H9 (cell line): ENCODE results near the gene NUDT10. TPM values are rescaled to one million over a fixed set of nuclear protein-coding genes. Genes with fewer than 3 reads are reported as not detected.

Experiments used
- DNase-seq: peaks from one replicate; pipeline ENCODE4 v3.0.0-alpha.2; 2017
- H2AFZ ChIP-seq: one replicate; pipeline ENCODE4 v1.6.1; 2013; ENCODE audit warnings: mild to moderate bottlenecking, low read length, control low read depth, moderate library complexity
- H2AK5ac ChIP-seq: 2 replicates; pipeline ENCODE4 v1.6.1; 2013; ENCODE audit warnings: low read length, control low read depth, mixed read lengths; ENCODE audit not compliant: insufficient read length
- H2BK120ac ChIP-seq: one replicate; pipeline ENCODE4 v1.6.1; 2013; ENCODE audit warnings: low read depth, mild to moderate bottlenecking, low read length, control low read depth, inconsistent platforms; ENCODE audit not compliant: poor library complexity, severe bottlenecking
- H2BK12ac ChIP-seq: 2 replicates; pipeline ENCODE4 v1.6.1; 2013; ENCODE audit warnings: low read length, control low read depth, mixed read lengths, low read depth; ENCODE audit not compliant: insufficient read length
- H2BK15ac ChIP-seq: 2 replicates; pipeline ENCODE4 v1.6.1; 2013; ENCODE audit warnings: low read depth, low read length, control low read depth
- H2BK20ac ChIP-seq: one replicate; pipeline ENCODE4 v1.6.1; 2013; ENCODE audit warnings: low read depth, mild to moderate bottlenecking, low read length, control low read depth, inconsistent platforms; ENCODE audit not compliant: poor library complexity, severe bottlenecking
- H2BK5ac ChIP-seq: 2 replicates; pipeline ENCODE4 v1.6.1; 2013; ENCODE audit warnings: low read length, control low read depth, mixed read lengths; ENCODE audit not compliant: insufficient read length
- H3K14ac ChIP-seq: 2 replicates; pipeline ENCODE4 v1.6.1; 2013; ENCODE audit warnings: low read length, control low read depth; ENCODE audit not compliant: insufficient read depth
- H3K18ac ChIP-seq: 2 replicates; pipeline ENCODE4 v1.6.1; 2013; ENCODE audit warnings: low read depth, mild to moderate bottlenecking, mixed read lengths, low read length, control low read depth; ENCODE audit not compliant: insufficient read length
- H3K23ac ChIP-seq: 2 replicates; pipeline ENCODE4 v1.6.1; 2013; ENCODE audit warnings: low read length, control low read depth, mixed read lengths, low read depth; ENCODE audit not compliant: insufficient read length
- H3K23me2 ChIP-seq: 2 replicates; pipeline ENCODE4 v1.6.1; 2013; ENCODE audit warnings: low read depth, mild to moderate bottlenecking, mixed read lengths, low read length, control low read depth; ENCODE audit not compliant: insufficient read length, poor library complexity, severe bottlenecking
- H3K27ac ChIP-seq: 2 replicates; pipeline ENCODE4 v1.5.1; 2013; ENCODE audit warnings: low read length, control low read depth, mixed read lengths, low read depth; ENCODE audit not compliant: insufficient read length
- H3K27me3 ChIP-seq: 2 replicates; pipeline ENCODE4 v1.6.1; 2013; ENCODE audit warnings: low read length, control low read depth, inconsistent platforms; ENCODE audit not compliant: insufficient read depth
- H3K4ac ChIP-seq: 2 replicates; pipeline ENCODE4 v1.6.1; 2013; ENCODE audit warnings: low read depth, mild to moderate bottlenecking, control low read depth, inconsistent platforms, low read length, moderate library complexity
- H3K4me1 ChIP-seq: 2 replicates; pipeline ENCODE4 v1.6.1; 2013; ENCODE audit warnings: low read length, control low read depth, inconsistent platforms; ENCODE audit not compliant: insufficient read depth
- H3K4me2 ChIP-seq: 2 replicates; pipeline ENCODE4 v1.6.1; 2013; ENCODE audit warnings: low read length, control low read depth, mixed read lengths; ENCODE audit not compliant: insufficient read length, insufficient read depth
- H3K56ac ChIP-seq: 2 replicates; pipeline ENCODE4 v1.6.1; 2013; ENCODE audit warnings: low read depth, mild to moderate bottlenecking, mixed read lengths, low read length, control low read depth; ENCODE audit not compliant: insufficient read length
- H3K79me1 ChIP-seq: 2 replicates; pipeline ENCODE4 v1.6.1; 2013; ENCODE audit warnings: low read depth, mild to moderate bottlenecking, moderate library complexity, low read length, control low read depth, inconsistent platforms; ENCODE audit not compliant: insufficient read depth, poor library complexity, severe bottlenecking
- H3K79me2 ChIP-seq: 2 replicates; pipeline ENCODE4 v1.6.1; 2013; ENCODE audit warnings: low read length, control low read depth, inconsistent platforms; ENCODE audit not compliant: insufficient read depth
- H3K9ac ChIP-seq: 2 replicates; pipeline ENCODE4 v1.6.1; 2013; ENCODE audit warnings: low read length, control low read depth, mixed read lengths; ENCODE audit not compliant: insufficient read length; ENCODE audit errors: extremely low read depth
- H3K9me3 ChIP-seq: one replicate; pipeline ENCODE4 v1.6.1; 2013; ENCODE audit warnings: low read depth, low read length, inconsistent platforms; ENCODE audit not compliant: control insufficient read depth
- H3T11ph ChIP-seq: one replicate; pipeline ENCODE4 v1.6.1; 2013; ENCODE audit warnings: mild to moderate bottlenecking, low read length, control low read depth, inconsistent platforms
- H4K20me1 ChIP-seq: one replicate; pipeline ENCODE4 v1.6.1; 2013; ENCODE audit not compliant: control insufficient read depth, insufficient read length, insufficient read depth
- H4K5ac ChIP-seq: 2 replicates; pipeline ENCODE4 v1.6.1; 2013; ENCODE audit warnings: low read depth, mild to moderate bottlenecking, mixed read lengths, low read length, control low read depth; ENCODE audit not compliant: insufficient read length
- H4K8ac ChIP-seq: replicated peaks from 2 replicates; pipeline ENCODE4 v1.6.1; 2013; ENCODE audit warnings: low read length, control low read depth, mixed read lengths, low read depth; ENCODE audit not compliant: insufficient read length
- H4K91ac ChIP-seq: 2 replicates; pipeline ENCODE4 v1.6.1; 2013; ENCODE audit warnings: low read depth, mild to moderate bottlenecking, moderate library complexity, mixed read lengths, low read length, control low read depth; ENCODE audit not compliant: insufficient read length
- H3K27ac Mint-ChIP-seq, 3 experiments: 2 replicates in 2 of 3; 3 replicates in 1 of 3; pipeline ENCODE4 v1.8.0; 2020 to 2021; ENCODE audit warnings: mixed read lengths in 3 of 3, mild to moderate bottlenecking in 1 of 3, moderate library complexity in 1 of 3
- H3K27me3 Mint-ChIP-seq: 2 replicates; pipeline ENCODE4 v1.8.0; 2021; ENCODE audit warnings: low read depth, mild to moderate bottlenecking, moderate library complexity, mixed read lengths
- H3K36me3 Mint-ChIP-seq, 3 experiments: 2 replicates in 2 of 3; 3 replicates in 1 of 3; pipeline ENCODE4 v1.8.0; 2020 to 2021; ENCODE audit warnings: low read depth in 3 of 3, mixed read lengths in 3 of 3; ENCODE audit not compliant: insufficient read depth in 1 of 3
- H3K4me1 Mint-ChIP-seq, 2 experiments: 2 replicates each; pipeline ENCODE4 v1.8.0; 2020; ENCODE audit warnings: mixed read lengths in 2 of 2
- H3K4me3 Mint-ChIP-seq, 2 experiments: 2 replicates in 1 of 2; 3 replicates in 1 of 2; pipeline ENCODE4 v1.8.0; 2020 to 2021; ENCODE audit warnings: mild to moderate bottlenecking in 2 of 2, mixed read lengths in 2 of 2, moderate library complexity in 1 of 2
- H3K9me3 Mint-ChIP-seq, 2 experiments: 2 replicates in 1 of 2; 3 replicates in 1 of 2; pipeline ENCODE4 v1.8.0; 2020; ENCODE audit warnings: mild to moderate bottlenecking in 2 of 2, mixed read lengths in 2 of 2, moderate library complexity in 1 of 2
- WGBS: extraction: QIAGEN DNeasy Blood & Tissue Kit; methylation state at CpG from one replicate; pipeline ENCODE4 v1.1.7; 2013; ENCODE audit warnings: missing lambda C conversion rate, low lambda C conversion rate, mixed read lengths; ENCODE audit not compliant: insufficient read length; ENCODE audit errors: extremely low coverage; 5-methylcytosine and 5-hydroxymethylcytosine counted together
- total RNA-seq: library from RNA; stranded (reverse); gene quantifications from 2 replicates; pipeline ENCODE4 v1.2.1, GENCODE V29; 2021
- TF ChIP-seq, protein P1 (sequence below): fragments of 200-600 bp; sonication (generic); conservative IDR thresholded peaks from 3 replicates; pipeline ENCODE4 v1.8.0; 2021; ENCODE audit warnings: antibody characterized with exemption, mild to moderate bottlenecking

NUDT10 gene
- total RNA-seq, 1 experiment from 2014 or later: 11.9 TPM

DNA sequence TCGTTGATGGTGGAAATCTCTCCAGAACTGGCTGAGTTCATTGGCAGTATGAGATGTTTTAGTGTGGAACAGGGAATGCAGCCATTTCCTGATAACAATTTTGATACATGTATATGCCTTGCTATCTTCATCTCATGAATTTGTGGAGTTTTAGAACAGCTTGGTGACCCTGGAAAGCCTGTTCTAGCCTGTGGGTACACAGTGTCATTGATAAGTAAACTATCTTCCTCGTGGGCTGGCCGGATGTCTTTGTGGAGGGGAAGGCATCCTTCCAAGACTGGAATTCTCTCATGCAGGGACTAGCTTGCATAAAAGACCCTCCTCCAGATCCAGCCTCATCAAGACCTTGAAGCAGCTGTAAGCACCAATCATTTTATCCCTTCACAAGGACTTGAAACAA lies 40.2 kb upstream of the NUDT10 start:
- Histone ChIP-seq H2AFZ (no peak overlapping the region), H3T11ph (no peak overlapping the region), H3K18ac (no peak overlapping the region), H3K23me2 (no peaks in the 10 kb centered on the region), H4K8ac (no peak overlapping the region), H3K4ac (no peak overlapping the region), H3K79me2 (no peaks in the 10 kb centered on the region), H2BK12ac (no peak overlapping the region), H3K27ac (no peak overlapping the region), H3K4me2 (no peak overlapping the region), H2BK120ac (no peak overlapping the region), H3K56ac (no peak overlapping the region), H3K23ac (no peak overlapping the region), H3K27me3 (no peaks in the 10 kb centered on the region), H2BK15ac (no peak overlapping the region), H2AK5ac (no peak overlapping the region), H3K14ac (no peak overlapping the region), H2BK20ac (no peak overlapping the region), H4K5ac (no peak overlapping the region), H4K91ac (no peak overlapping the region), H2BK5ac (no peak overlapping the region), H3K79me1 (no peaks in the 10 kb centered on the region), H4K20me1 (no peaks in the 10 kb centered on the region), H3K9me3 (peaks cover 28% of the 10 kb centered on the region), H3K9ac (no peak overlapping the region), H3K4me1 (no peaks in the 10 kb centered on the region)
- Mint-ChIP-seq H3K27me3 (no peaks in the 10 kb centered on the region), H3K27ac (no peak overlapping the region), H3K9me3 (peaks cover 52 to 64% of the 10 kb centered on the region in 2 experiments), H3K4me3 (no peak overlapping the region), H3K36me3 (peaks cover 0 to 1% (median 0%) of the 10 kb centered on the region in 3 experiments; a peak in 2 of 7 replicates), H3K4me1 (peaks cover 3 to 4% of the 10 kb centered on the region in 2 experiments; a peak in 2 of 4 replicates)
- no peak for DNase-seq
- WGBS: no CpG with 5 or more reads among the region's 3 CpGs
- TF ChIP-seq, protein P1, sequence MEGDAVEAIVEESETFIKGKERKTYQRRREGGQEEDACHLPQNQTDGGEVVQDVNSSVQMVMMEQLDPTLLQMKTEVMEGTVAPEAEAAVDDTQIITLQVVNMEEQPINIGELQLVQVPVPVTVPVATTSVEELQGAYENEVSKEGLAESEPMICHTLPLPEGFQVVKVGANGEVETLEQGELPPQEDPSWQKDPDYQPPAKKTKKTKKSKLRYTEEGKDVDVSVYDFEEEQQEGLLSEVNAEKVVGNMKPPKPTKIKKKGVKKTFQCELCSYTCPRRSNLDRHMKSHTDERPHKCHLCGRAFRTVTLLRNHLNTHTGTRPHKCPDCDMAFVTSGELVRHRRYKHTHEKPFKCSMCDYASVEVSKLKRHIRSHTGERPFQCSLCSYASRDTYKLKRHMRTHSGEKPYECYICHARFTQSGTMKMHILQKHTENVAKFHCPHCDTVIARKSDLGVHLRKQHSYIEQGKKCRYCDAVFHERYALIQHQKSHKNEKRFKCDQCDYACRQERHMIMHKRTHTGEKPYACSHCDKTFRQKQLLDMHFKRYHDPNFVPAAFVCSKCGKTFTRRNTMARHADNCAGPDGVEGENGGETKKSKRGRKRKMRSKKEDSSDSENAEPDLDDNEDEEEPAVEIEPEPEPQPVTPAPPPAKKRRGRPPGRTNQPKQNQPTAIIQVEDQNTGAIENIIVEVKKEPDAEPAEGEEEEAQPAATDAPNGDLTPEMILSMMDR: no peak
